ENCODE measurements around the gene SELENOV.

DNA sequence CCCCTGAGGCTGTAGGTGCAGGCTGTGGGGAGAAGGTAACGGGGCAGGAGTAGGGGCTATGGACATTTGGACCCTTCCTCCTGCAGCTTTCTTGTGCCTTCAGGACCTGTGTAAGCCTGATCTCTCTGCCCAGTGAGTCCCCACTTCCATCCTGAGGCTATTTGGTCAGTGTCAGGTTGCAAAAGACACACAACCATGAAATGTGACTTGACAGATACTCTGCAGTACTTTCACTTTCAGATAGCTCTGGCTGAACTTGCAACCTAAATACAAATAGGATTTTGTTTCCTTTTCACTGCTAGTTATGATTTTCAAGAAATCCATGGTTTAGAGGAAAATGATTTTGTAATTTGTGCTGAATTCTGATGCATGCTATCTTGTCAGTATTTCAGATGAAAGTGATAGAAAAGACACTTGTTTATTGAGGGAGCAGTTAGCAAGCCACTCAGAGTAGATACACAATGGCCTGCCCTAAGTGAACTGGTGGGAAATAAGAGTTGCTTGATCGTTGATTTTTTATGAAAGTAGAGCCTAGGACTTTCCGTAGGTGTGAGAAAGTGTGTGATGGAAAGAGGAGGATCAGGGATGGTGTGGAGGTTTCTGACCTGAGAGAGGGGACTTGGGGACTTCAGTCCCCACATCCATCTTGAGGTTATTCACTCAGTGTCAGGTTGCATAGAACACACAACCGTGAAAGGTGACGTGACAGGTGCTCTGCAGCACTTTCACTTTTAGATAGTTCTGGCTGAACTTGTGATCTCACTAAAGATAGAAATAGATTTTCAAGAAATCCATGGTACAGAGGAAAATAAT lies 43.1 kb downstream of the SELENOV start:
- TF ChIP-seq POLR2A (IDR thresholded peaks at IDR 0.05): no peak
- TF ChIP-seq, protein P1, sequence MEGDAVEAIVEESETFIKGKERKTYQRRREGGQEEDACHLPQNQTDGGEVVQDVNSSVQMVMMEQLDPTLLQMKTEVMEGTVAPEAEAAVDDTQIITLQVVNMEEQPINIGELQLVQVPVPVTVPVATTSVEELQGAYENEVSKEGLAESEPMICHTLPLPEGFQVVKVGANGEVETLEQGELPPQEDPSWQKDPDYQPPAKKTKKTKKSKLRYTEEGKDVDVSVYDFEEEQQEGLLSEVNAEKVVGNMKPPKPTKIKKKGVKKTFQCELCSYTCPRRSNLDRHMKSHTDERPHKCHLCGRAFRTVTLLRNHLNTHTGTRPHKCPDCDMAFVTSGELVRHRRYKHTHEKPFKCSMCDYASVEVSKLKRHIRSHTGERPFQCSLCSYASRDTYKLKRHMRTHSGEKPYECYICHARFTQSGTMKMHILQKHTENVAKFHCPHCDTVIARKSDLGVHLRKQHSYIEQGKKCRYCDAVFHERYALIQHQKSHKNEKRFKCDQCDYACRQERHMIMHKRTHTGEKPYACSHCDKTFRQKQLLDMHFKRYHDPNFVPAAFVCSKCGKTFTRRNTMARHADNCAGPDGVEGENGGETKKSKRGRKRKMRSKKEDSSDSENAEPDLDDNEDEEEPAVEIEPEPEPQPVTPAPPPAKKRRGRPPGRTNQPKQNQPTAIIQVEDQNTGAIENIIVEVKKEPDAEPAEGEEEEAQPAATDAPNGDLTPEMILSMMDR (IDR thresholded peaks at IDR 0.05): no peak

All from breast epithelium (tissue), 3 donors.